ENCODE results near the gene AGPS.

- TF ChIP-seq SPI1 (IDR thresholded peaks at IDR 0.05; ENCODE audit: borderline replicate concordance, low read depth) (no peak), CTCF (IDR thresholded peaks at IDR 0.05; ENCODE audit: insufficient read depth, low read length) (no peak)
These were observed 56.6 kb downstream of the AGPS start for GRCh38 chr2:177449159-177449558.
